ENCODE measurements around the gene TAF4B. TPM values are rescaled to one million over a fixed set of nuclear protein-coding genes. Genes with fewer than 3 reads are reported as not detected.

TAF4B gene
- total and polyA plus RNA-seq, 9 of the 15 experiments (the other 6 are each of a cell fraction or from before 2014, with no cell fraction given) = 4.5 to 25.3 (median 20.5) TPM

DNA sequence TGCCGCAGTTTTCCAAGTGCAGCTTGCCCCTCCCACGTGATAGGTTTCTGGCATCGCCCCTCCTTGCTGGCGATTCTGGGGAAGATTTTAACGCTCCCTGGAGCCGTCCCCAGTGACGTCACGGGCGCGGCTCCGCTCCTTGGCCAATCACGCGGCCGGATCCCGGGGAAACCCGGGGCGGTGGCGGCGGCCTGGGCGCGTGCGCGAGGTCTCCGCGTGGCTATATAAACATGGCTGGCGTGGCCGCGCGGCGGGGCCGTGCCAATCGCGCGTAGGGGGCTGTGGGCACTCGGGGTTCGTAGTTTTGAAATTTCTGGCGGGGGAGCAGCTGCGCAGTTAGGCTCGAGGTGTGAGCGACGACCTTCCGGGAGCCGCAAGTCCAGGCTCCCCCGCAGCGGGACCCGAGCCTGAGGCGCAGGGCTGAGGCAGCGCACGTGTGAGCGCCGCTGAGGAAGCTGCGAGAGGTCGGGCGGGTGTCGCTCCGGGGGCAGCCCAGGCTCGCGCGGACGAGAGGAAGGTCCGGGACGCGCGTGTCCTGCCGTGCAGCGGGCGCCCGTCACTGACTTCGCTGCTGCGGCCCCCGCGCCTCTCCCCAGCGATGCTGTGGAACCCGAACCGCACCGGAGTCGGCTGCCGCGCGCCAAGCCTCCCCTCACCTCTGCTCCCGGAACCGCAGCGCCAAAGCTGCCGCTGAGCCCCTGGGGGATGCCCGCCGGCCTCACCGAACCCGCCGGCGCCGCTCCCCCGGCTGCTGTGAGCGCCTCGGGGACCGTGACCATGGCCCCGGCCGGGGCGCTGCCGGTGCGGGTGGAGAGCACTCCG lies at the start of gene TAF4B (continued):
- TF ChIP-seq HOXB6 (CRISPR knock-in tag; IDR thresholded peaks at IDR 0.05; ENCODE audit: borderline replicate concordance) (no peak), PHB2 (IDR thresholded peaks at IDR 0.05; ENCODE audit: low read depth) (no peak), ZBTB5 (IDR thresholded peaks at IDR 0.05) (no peak), ZNF707 (CRISPR knock-in tag; conservative IDR thresholded peaks at IDR 0.05) (no peak), EHMT2 (IDR thresholded peaks at IDR 0.05) (no peak), NFYB (IDR thresholded peaks at IDR 0.05; ENCODE audit: extremely low read depth, insufficient read length) (peak; percentile 30), ZNF57 (CRISPR knock-in tag; IDR thresholded peaks at IDR 0.05) (no peak), TGIF2 (CRISPR knock-in tag; IDR thresholded peaks at IDR 0.05) (peak; percentile 93), HSF4 (CRISPR knock-in tag; IDR thresholded peaks at IDR 0.05; ENCODE audit: borderline replicate concordance) (no peak), KDM2B (CRISPR knock-in tag; IDR thresholded peaks at IDR 0.05) (0 out of 2 replicates have a peak, but pooled peaks have one; percentile 45), NFIX (CRISPR knock-in tag; IDR thresholded peaks at IDR 0.05; ENCODE audit: low read depth) (no peak), YY1 (IDR thresholded peaks at IDR 0.05; ENCODE audit: borderline replicate concordance in 1 of 3, control insufficient read depth in 1 of 3, extremely low read depth in 1 of 3, insufficient read depth in 3 of 3, insufficient read length in 1 of 3, insufficient replicate concordance in 2 of 3, low read depth in 1 of 3, low read length in 2 of 3) (peak; percentile 71 to 93 (median 85)), TAF15 (IDR thresholded peaks at IDR 0.05; ENCODE audit: low read depth, low read length) (no peak), THRB (CRISPR knock-in tag; conservative IDR thresholded peaks at IDR 0.05) (no peak), ZNF224 (CRISPR knock-in tag; IDR thresholded peaks at IDR 0.05) (peak; percentile 26; the same call in 1 of the 2 replicates), TEAD1 (CRISPR knock-in tag; IDR thresholded peaks at IDR 0.05) (no peak), NR2C2 (CRISPR knock-in tag; IDR thresholded peaks at IDR 0.05) (0 out of 2 replicates have a peak, but pooled peaks have one; percentile 36), NR2C2 (tag; IDR thresholded peaks at IDR 0.05) (peak; percentile 58), XRCC4 (IDR thresholded peaks at IDR 0.05; ENCODE audit: extremely low read depth, insufficient read depth, insufficient read length) (no peak), ELF4 (CRISPR knock-in tag; IDR thresholded peaks at IDR 0.05) (no peak), KLF16 (IDR thresholded peaks at IDR 0.05) (no peak), ZNF41 (CRISPR knock-in tag; conservative IDR thresholded peaks at IDR 0.05) (no peak)
- TF ChIP-seq, protein P1, sequence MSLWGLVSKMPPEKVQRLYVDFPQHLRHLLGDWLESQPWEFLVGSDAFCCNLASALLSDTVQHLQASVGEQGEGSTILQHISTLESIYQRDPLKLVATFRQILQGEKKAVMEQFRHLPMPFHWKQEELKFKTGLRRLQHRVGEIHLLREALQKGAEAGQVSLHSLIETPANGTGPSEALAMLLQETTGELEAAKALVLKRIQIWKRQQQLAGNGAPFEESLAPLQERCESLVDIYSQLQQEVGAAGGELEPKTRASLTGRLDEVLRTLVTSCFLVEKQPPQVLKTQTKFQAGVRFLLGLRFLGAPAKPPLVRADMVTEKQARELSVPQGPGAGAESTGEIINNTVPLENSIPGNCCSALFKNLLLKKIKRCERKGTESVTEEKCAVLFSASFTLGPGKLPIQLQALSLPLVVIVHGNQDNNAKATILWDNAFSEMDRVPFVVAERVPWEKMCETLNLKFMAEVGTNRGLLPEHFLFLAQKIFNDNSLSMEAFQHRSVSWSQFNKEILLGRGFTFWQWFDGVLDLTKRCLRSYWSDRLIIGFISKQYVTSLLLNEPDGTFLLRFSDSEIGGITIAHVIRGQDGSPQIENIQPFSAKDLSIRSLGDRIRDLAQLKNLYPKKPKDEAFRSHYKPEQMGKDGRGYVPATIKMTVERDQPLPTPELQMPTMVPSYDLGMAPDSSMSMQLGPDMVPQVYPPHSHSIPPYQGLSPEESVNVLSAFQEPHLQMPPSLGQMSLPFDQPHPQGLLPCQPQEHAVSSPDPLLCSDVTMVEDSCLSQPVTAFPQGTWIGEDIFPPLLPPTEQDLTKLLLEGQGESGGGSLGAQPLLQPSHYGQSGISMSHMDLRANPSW (CRISPR knock-in tag; IDR thresholded peaks at IDR 0.05) = no peak
